GM12878 (cell line): Measurements from ENCODE around the gene PDSS1. TPM values are rescaled to one million over a fixed set of nuclear protein-coding genes. Genes with fewer than 3 reads are reported as not detected.
A peak's percentile ranks its signal among the peaks of the same experiment; 100 is the strongest.

Source experiments
- BCL11A ChIP-seq: IDR thresholded peaks from 2 replicates; pipeline ENCODE4 v1.6.1; 2011; ENCODE audit warnings: low read depth, low read length
- EED ChIP-seq: sonication (generic); IDR thresholded peaks from 2 replicates; pipeline ENCODE4 v1.6.1; 2016; ENCODE audit warnings: antibody characterized with exemption, low read depth
- EP300 ChIP-seq, 2 experiments: fragments of 150-350 bp in 1 of 2; IDR thresholded peaks; 2 replicates each; pipeline ENCODE4 v1.6.1; 2011 to 2012; ENCODE audit warnings: low read depth in 2 of 2, low read length in 2 of 2, borderline replicate concordance in 1 of 2, improper control_type of control experiment in 1 of 2, inconsistent platforms in 1 of 2; ENCODE audit not compliant: control insufficient read depth in 1 of 2
- ETV6 ChIP-seq, 2 experiments: fragments of 450-650 bp in 1 of 2; IDR thresholded peaks in 1 of 2; conservative IDR thresholded peaks in 1 of 2; 2 replicates each; pipeline ENCODE4 v1.6.1; 2014; ENCODE audit warnings: antibody characterized with exemption in 1 of 2, borderline replicate concordance in 1 of 2, low read depth in 1 of 2, mild to moderate bottlenecking in 1 of 2, moderate library complexity in 1 of 2
- HDAC2 ChIP-seq: fragments of 200-600 bp; sonication (generic); IDR thresholded peaks from 2 replicates; pipeline ENCODE4 v1.6.1; 2017
- IKZF1 ChIP-seq: fragments of 450-650 bp; conservative IDR thresholded peaks from 2 replicates; pipeline ENCODE4 v1.6.1; 2017; ENCODE audit warnings: antibody characterized with exemption, mild to moderate bottlenecking
- PML ChIP-seq: IDR thresholded peaks from 2 replicates; pipeline ENCODE4 v1.6.1; 2012; ENCODE audit warnings: low read length, inconsistent platforms
- RAD21 ChIP-seq: IDR thresholded peaks from 2 replicates; pipeline ENCODE4 v1.6.1; 2011; ENCODE audit warnings: mild to moderate bottlenecking, low read depth, low read length, moderate library complexity; ENCODE audit not compliant: insufficient read depth
- RUNX3 ChIP-seq: IDR thresholded peaks from 2 replicates; pipeline ENCODE4 v1.6.1; 2012; ENCODE audit warnings: low read length, inconsistent platforms
- TAF1 ChIP-seq: IDR thresholded peaks from 2 replicates; pipeline ENCODE4 v1.6.1; 2011; ENCODE audit warnings: mild to moderate bottlenecking, low read depth, low read length, borderline replicate concordance
- TBL1XR1 ChIP-seq: IDR thresholded peaks from 2 replicates; pipeline ENCODE4 v1.6.1; 2012; ENCODE audit warnings: low read depth, low read length, improper control_type of control experiment
- YBX1 ChIP-seq: fragments of 450-650 bp; IDR thresholded peaks from 2 replicates; pipeline ENCODE4 v1.6.1; 2016; ENCODE audit warnings: antibody characterized with exemption
- YY1 ChIP-seq: IDR thresholded peaks from 2 replicates; pipeline ENCODE4 v1.6.1; 2011; ENCODE audit warnings: low read depth, mild to moderate bottlenecking, low read length
- polyA plus RNA-seq, 11 experiments: library from polyadenylated mRNA; depleted of rRNA in 4 of 11; unstranded in 6 of 11; stranded (reverse) in 5 of 11; fragments of >200 nt; fragmentation: Nextera tagmentation in 4 of 11; fragmentation: Illumina TruSeq in 1 of 11; extraction: Ambion mirVana in 4 of 11; extraction: Trizol in 1 of 11; gene quantifications; 1 replicate in 1 of 11; 2 replicates in 10 of 11; pipeline versions ENCODE4 v1.2.1 to v1.2.3, GENCODE V29; 2011 to 2016; ENCODE audit warnings: inconsistent platforms in 2 of 11, missing spikeins in 2 of 11, low read depth in 1 of 11
- total RNA-seq, 4 experiments: library from RNA; depleted of rRNA in 3 of 4; stranded (reverse); fragments of >200 nt in 3 of 4; fragmentation: Illumina TruSeq in 1 of 4; extraction: Trizol in 1 of 4; gene quantifications; 2 replicates each; pipeline versions ENCODE4 v1.2.1 to v1.2.3, GENCODE V29; 2013 to 2021
- TF ChIP-seq, protein P1 (sequence below): fragments of 450-650 bp; IDR thresholded peaks from 2 replicates; pipeline ENCODE4 v1.6.1; 2016; ENCODE audit warnings: mild to moderate bottlenecking
- TF ChIP-seq, protein P2 (sequence below): fragments of 450-650 bp; IDR thresholded peaks from 2 replicates; pipeline ENCODE4 v1.6.1; 2017; ENCODE audit warnings: mild to moderate bottlenecking, low read depth, inconsistent platforms; ENCODE audit not compliant: poor library complexity, severe bottlenecking
- TF ChIP-seq, protein P3 (sequence below): IDR thresholded peaks from 2 replicates; pipeline ENCODE4 v1.6.1; 2012; ENCODE audit warnings: low read depth, low read length, improper control_type of control experiment
- TF ChIP-seq, protein P4 (sequence below), 3 experiments: IDR thresholded peaks in 2 of 3; conservative IDR thresholded peaks in 1 of 3; 2 replicates each; pipeline ENCODE4 v1.5.1; 2011; ENCODE audit warnings: low read depth in 3 of 3, low read length in 3 of 3, mild to moderate bottlenecking in 3 of 3, control low read depth in 2 of 3, moderate library complexity in 2 of 3, inconsistent platforms in 1 of 3, mixed read lengths in 1 of 3; ENCODE audit not compliant: control insufficient read depth in 2 of 3, insufficient read depth in 1 of 3; ENCODE audit errors: extremely low read depth in 1 of 3
- TF ChIP-seq, protein P5 (sequence below): IDR thresholded peaks from 2 replicates; pipeline ENCODE4 v1.6.1; 2011; ENCODE audit warnings: borderline replicate concordance, low read depth, mild to moderate bottlenecking, moderate library complexity, low read length; ENCODE audit not compliant: insufficient read depth, poor library complexity, severe bottlenecking

PDSS1 gene
- total and polyA plus RNA-seq, 10 of the 15 experiments (the other 5 are each of a cell fraction or from before 2014, with no cell fraction given): 12.2 to 48.2 (median 35.9) TPM

DNA sequence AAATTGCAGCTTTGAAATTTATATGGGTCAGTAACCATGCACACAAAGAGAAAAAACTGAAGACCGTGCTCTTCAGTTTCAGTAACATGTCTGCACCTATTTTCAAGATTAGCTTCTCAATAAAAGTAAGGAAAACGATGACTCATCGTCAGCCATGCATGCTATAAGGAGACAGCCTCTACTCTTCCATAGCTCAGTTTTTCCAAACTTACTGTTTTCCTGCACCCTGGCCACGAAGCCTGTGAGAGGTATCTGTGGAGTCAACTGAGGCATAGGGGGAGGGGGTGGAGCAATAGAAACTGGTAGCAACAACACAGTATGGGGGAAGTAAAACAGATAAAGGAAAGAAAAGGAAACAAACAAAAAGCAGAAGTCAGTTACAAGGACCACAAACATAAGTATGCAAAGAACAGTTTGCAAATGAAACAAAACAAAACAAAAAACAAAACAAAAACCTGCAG lies 58.0 kb downstream of the PDSS1 start (continued):
- TF ChIP-seq, protein P1, sequence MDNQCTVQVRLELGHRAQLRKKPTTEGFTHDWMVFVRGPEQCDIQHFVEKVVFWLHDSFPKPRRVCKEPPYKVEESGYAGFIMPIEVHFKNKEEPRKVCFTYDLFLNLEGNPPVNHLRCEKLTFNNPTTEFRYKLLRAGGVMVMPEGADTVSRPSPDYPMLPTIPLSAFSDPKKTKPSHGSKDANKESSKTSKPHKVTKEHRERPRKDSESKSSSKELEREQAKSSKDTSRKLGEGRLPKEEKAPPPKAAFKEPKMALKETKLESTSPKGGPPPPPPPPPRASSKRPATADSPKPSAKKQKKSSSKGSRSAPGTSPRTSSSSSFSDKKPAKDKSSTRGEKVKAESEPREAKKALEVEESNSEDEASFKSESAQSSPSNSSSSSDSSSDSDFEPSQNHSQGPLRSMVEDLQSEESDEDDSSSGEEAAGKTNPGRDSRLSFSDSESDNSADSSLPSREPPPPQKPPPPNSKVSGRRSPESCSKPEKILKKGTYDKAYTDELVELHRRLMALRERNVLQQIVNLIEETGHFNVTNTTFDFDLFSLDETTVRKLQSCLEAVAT: peak; percentile 71
- peak; percentile 42; the same call in 1 of the 2 replicates for TF ChIP-seq PML
- TF ChIP-seq ETV6 (conservative IDR thresholded peaks at IDR 0.05 in 1 of 2, IDR thresholded peaks at IDR 0.05 in 1 of 2; ENCODE audit: borderline replicate concordance in 1 of 2, low read depth in 1 of 2): peak in 1 of 2 experiments; percentile 71; a peak in 2 of 4 replicates
- TF ChIP-seq, protein P2, sequence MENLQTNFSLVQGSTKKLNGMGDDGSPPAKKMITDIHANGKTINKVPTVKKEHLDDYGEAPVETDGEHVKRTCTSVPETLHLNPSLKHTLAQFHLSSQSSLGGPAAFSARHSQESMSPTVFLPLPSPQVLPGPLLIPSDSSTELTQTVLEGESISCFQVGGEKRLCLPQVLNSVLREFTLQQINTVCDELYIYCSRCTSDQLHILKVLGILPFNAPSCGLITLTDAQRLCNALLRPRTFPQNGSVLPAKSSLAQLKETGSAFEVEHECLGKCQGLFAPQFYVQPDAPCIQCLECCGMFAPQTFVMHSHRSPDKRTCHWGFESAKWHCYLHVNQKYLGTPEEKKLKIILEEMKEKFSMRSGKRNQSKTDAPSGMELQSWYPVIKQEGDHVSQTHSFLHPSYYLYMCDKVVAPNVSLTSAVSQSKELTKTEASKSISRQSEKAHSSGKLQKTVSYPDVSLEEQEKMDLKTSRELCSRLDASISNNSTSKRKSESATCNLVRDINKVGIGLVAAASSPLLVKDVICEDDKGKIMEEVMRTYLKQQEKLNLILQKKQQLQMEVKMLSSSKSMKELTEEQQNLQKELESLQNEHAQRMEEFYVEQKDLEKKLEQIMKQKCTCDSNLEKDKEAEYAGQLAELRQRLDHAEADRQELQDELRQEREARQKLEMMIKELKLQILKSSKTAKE: peak; percentile 59
- TF ChIP-seq, protein P3, sequence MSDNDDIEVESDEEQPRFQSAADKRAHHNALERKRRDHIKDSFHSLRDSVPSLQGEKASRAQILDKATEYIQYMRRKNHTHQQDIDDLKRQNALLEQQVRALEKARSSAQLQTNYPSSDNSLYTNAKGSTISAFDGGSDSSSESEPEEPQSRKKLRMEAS: no peak
- TF ChIP-seq YY1: 0 out of 2 replicates have a peak, but pooled peaks have one; percentile 23
- TF ChIP-seq TBL1XR1: 0 out of 2 replicates have a peak, but pooled peaks have one; percentile 33
- no peak for TF ChIP-seq HDAC2
- TF ChIP-seq RAD21: no peak
- no peak for TF ChIP-seq TAF1
- TF ChIP-seq EP300 (IDR thresholded peaks at IDR 0.05; ENCODE audit: borderline replicate concordance in 1 of 2, control insufficient read depth in 1 of 2, low read depth in 2 of 2, low read length in 2 of 2): peak in 1 of 2 experiments; percentile 22; a peak in 1 of 4 replicates
- TF ChIP-seq, protein P4, sequence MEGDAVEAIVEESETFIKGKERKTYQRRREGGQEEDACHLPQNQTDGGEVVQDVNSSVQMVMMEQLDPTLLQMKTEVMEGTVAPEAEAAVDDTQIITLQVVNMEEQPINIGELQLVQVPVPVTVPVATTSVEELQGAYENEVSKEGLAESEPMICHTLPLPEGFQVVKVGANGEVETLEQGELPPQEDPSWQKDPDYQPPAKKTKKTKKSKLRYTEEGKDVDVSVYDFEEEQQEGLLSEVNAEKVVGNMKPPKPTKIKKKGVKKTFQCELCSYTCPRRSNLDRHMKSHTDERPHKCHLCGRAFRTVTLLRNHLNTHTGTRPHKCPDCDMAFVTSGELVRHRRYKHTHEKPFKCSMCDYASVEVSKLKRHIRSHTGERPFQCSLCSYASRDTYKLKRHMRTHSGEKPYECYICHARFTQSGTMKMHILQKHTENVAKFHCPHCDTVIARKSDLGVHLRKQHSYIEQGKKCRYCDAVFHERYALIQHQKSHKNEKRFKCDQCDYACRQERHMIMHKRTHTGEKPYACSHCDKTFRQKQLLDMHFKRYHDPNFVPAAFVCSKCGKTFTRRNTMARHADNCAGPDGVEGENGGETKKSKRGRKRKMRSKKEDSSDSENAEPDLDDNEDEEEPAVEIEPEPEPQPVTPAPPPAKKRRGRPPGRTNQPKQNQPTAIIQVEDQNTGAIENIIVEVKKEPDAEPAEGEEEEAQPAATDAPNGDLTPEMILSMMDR (IDR thresholded peaks at IDR 0.05 in 2 of 3, conservative IDR thresholded peaks at IDR 0.05 in 1 of 3; ENCODE audit: control insufficient read depth in 2 of 3, extremely low read depth in 1 of 3, insufficient read depth in 1 of 3, low read depth in 3 of 3, low read length in 3 of 3): no peak
- peak; percentile 56 for TF ChIP-seq IKZF1
- TF ChIP-seq BCL11A: 0 out of 2 replicates have a peak, but pooled peaks have one; percentile 18
- TF ChIP-seq EED: peak; percentile 43; the same call in 1 of the 2 replicates
- TF ChIP-seq, protein P5, sequence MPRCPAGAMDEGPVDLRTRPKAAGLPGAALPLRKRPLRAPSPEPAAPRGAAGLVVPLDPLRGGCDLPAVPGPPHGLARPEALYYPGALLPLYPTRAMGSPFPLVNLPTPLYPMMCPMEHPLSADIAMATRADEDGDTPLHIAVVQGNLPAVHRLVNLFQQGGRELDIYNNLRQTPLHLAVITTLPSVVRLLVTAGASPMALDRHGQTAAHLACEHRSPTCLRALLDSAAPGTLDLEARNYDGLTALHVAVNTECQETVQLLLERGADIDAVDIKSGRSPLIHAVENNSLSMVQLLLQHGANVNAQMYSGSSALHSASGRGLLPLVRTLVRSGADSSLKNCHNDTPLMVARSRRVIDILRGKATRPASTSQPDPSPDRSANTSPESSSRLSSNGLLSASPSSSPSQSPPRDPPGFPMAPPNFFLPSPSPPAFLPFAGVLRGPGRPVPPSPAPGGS: no peak
- TF ChIP-seq RUNX3: peak; percentile 60; the same call in 1 of the 2 replicates
- TF ChIP-seq YBX1: no peak
